Pancreas (tissue), 10 donors: ENCODE results near the gene ZP4. TPM values are rescaled to one million over a fixed set of nuclear protein-coding genes. Genes with fewer than 3 reads are reported as not detected.

Source experiments
- ATAC-seq, 4 donors: fragments of 200-7000 bp; cut with Tn5 transposase; one replicate each; pipeline versions ENCODE4 v1.8.0 to v1.9.1; 2020; ENCODE audit warnings: mild to moderate bottlenecking in 4 of 4, moderate library complexity in 4 of 4
- DNase-seq, 6 donors: peaks; one replicate each; pipeline ENCODE4 v3.0.0-alpha.2; 2020
- FAIRE-seq: peaks from 2 replicates; lab custom pipeline; 2012; peaks lifted over from hg19 to GRCh38; lab: Jason Lieb, UNC
- H3K27ac ChIP-seq, 4 donors: fragments of 200-600 bp; sonication (generic); 1 replicate in 3 of 4; 2 replicates in 1 of 4; pipeline versions ENCODE4 v1.5.0 to v1.8.0; 2020
- H3K27me3 ChIP-seq, 4 donors: fragments of 200-600 bp; one replicate each; pipeline ENCODE4 v1.8.0; 2021
- H3K36me3 ChIP-seq, 3 donors: fragments of 200-600 bp; sonication (generic) in 1 of 3; one replicate each; pipeline versions ENCODE4 v1.5.0 to v1.8.0; 2020 to 2021
- H3K4me1 ChIP-seq, 3 donors: fragments of 200-600 bp; one replicate each; pipeline ENCODE4 v1.8.0; 2021
- H3K4me3 ChIP-seq, 4 donors: fragments of 200-600 bp; sonication (generic) in 2 of 4; one replicate each; pipeline versions ENCODE4 v1.5.0 to v1.8.0; 2020 to 2021
- H3K9me3 ChIP-seq, 4 donors: fragments of 200-600 bp; one replicate each; pipeline ENCODE4 v1.8.0; 2021
- WGBS, 2 donors: extraction: QIAGEN DNeasy Blood & Tissue Kit; methylation state at CpG; one replicate each; pipeline ENCODE4 v1.1.7; 2013; 5-methylcytosine and 5-hydroxymethylcytosine counted together
- intact Hi-C, 3 donors: fragments of 100-400 bp; cut with DNase I; formaldehyde crosslinking; loops; one replicate each; pipeline versions ENCODE4 v1.11.1 to v1.14.2; 2022
- polyA plus RNA-seq, 2 donors: library from polyadenylated mRNA; stranded (reverse); fragments of 200-250 nt; gene quantifications; one replicate each; pipeline ENCODE4 v1.2.3, GENCODE V29; 2013
- total RNA-seq, 6 donors: library from RNA; stranded (reverse); fragmentation: NEBNext Ultra II Directional in 4 of 6; extraction: Animal tissue kit (Norgen Biotek cat#: 25700) in 4 of 6; gene quantifications; one replicate each; pipeline versions ENCODE4 v1.2.1 to v1.2.4, GENCODE V29; 2021 to 2023
- TF ChIP-seq, protein P1 (sequence below), 4 donors: fragments of 200-600 bp; sonication (generic) in 3 of 4; IDR thresholded peaks; one replicate each; pipeline versions ENCODE4 v1.5.0 to v1.8.0; 2021; ENCODE audit warnings: antibody characterized with exemption in 4 of 4
- donor health status: healthy with polysubstance abuse.
- donor health status: DM: no; HTN: no; CAD: no; lungs with moderate emphysema.
- donor health status: DM: no; HTN: no; CAD: no.
- donor health status: control.
- donor health status: control.
- donor health status: Bipolar disorder and iron deficiency.
- donor health status: DM: yes; HTN: yes; CAD: no.
- donor health status: DM: no; HTN: no; CAD: no.
- donor health status: DM: no; HTN: no; CAD: no.
- donor health status: DM: yes; HTN: yes; CAD: no.

The ZP4 gene, protein sequence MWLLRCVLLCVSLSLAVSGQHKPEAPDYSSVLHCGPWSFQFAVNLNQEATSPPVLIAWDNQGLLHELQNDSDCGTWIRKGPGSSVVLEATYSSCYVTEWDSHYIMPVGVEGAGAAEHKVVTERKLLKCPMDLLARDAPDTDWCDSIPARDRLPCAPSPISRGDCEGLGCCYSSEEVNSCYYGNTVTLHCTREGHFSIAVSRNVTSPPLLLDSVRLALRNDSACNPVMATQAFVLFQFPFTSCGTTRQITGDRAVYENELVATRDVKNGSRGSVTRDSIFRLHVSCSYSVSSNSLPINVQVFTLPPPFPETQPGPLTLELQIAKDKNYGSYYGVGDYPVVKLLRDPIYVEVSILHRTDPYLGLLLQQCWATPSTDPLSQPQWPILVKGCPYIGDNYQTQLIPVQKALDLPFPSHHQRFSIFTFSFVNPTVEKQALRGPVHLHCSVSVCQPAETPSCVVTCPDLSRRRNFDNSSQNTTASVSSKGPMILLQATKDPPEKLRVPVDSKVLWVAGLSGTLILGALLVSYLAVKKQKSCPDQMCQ
- total RNA-seq (not detected), polyA plus RNA-seq (not detected)

DNA sequence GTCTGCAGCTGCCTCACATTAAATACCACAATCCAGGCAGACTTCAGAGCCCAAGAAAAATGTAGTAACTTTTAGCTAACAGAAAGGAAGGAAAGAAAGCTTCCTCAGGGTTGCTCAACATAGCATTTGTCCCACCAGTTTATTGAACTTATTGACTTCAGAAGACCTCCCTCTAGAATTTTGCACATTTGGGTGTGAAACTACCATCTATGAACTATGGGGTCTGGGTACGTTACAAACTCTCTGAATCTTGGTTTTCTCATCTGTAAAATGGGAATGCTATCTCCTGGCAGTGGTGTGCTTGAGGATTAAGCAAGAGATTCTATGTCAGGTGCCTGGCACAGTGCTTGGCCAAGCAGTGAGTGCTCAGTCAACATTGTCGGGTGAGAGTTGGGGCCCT, at the start of gene ZP4:
ZP4 (minus strand) TSS at position 101 of the 400 bp plus-strand sequence. CDS start 287 bp downstream, outside the sequence.
- Histone ChIP-seq H3K27me3 (no peaks in the 10 kb centered on the region), H3K4me3 (no peak within 1 kb of the TSS), H3K9me3 (no peaks in the 10 kb centered on the region), H3K4me1 (no peaks in the 10 kb centered on the region), H3K36me3 (no peaks in the 10 kb centered on the region), H3K27ac (no peak within 1 kb of the TSS)
- DNase-seq (no peak), FAIRE-seq (no peak), ATAC-seq (no peak)
- 72 to 79% methylated on average over 2 of the region's 2 CpGs for WGBS, 2 donors
- TF ChIP-seq, protein P1, sequence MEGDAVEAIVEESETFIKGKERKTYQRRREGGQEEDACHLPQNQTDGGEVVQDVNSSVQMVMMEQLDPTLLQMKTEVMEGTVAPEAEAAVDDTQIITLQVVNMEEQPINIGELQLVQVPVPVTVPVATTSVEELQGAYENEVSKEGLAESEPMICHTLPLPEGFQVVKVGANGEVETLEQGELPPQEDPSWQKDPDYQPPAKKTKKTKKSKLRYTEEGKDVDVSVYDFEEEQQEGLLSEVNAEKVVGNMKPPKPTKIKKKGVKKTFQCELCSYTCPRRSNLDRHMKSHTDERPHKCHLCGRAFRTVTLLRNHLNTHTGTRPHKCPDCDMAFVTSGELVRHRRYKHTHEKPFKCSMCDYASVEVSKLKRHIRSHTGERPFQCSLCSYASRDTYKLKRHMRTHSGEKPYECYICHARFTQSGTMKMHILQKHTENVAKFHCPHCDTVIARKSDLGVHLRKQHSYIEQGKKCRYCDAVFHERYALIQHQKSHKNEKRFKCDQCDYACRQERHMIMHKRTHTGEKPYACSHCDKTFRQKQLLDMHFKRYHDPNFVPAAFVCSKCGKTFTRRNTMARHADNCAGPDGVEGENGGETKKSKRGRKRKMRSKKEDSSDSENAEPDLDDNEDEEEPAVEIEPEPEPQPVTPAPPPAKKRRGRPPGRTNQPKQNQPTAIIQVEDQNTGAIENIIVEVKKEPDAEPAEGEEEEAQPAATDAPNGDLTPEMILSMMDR (IDR thresholded peaks at IDR 0.05), result no peak
- intact Hi-C loops, result no loop called here

DNA sequence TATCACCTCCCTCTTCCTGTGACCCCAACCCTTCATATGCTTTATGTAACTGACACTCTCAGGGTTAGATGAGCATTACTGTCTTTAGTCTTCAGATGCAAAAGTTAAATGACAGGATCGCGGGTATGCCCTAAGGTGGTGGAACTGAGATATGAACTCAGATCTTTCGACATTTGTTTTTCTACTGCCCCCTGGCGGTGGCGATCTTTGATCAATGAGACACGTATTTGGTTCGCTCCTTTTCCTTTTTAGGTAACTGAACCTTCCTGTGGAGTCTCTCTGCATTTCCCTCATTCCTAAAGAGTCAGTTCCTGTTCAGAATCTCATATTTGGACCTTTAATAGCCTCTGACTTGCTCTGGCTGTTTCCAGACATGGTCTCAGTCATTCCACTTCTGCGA, 47.8 kb upstream of the ZP4 start:
- no peak for FAIRE-seq
- Histone ChIP-seq H3K4me1 (no peaks in the 10 kb centered on the region), H3K36me3 (no peaks in the 10 kb centered on the region), H3K27ac (no peak overlapping the region), H3K27me3 (no peaks in the 10 kb centered on the region), H3K9me3 (no peaks in the 10 kb centered on the region), H3K4me3 (no peak overlapping the region)
- DNase-seq, result no peak
- 63 to 68% methylated on average over 8 of the region's 8 CpGs for WGBS, 2 donors
- TF ChIP-seq, protein P1 (IDR thresholded peaks at IDR 0.05), result no peak
- intact Hi-C loops, result no loop called here
- ATAC-seq, result no peak

DNA sequence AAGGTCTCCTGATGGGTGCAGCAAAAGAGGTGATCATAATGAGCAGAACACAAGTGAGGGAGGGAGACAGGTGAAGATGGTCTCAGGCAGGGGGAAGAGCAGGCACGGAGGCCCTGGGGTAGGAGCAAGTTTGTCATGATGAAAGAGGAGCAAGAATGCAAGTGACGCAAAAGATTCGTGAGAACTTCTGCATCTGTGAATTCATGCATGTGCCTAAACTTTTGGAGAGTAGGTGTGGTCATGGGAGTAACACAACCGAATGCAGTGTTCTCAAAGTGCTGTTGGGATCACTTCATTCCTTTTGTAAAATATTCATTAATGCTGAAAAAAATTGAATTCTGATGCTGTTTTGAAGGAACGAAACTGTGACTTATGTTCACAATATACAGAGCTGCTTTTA, 47.3 kb upstream of the ZP4 start:
- Histone ChIP-seq H3K4me1 (no peaks in the 10 kb centered on the region), H3K27me3 (no peaks in the 10 kb centered on the region), H3K27ac (no peak overlapping the region), H3K36me3 (no peaks in the 10 kb centered on the region), H3K4me3 (no peak overlapping the region), H3K9me3 (no peaks in the 10 kb centered on the region)
- TF ChIP-seq, protein P1 (IDR thresholded peaks at IDR 0.05), result no peak
- DNase-seq (no peak), FAIRE-seq (no peak), ATAC-seq (no peak)
- WGBS, 2 donors, result 63 to 67% methylated on average over 5 of the region's 5 CpGs
- intact Hi-C loops, result no loop called here

DNA sequence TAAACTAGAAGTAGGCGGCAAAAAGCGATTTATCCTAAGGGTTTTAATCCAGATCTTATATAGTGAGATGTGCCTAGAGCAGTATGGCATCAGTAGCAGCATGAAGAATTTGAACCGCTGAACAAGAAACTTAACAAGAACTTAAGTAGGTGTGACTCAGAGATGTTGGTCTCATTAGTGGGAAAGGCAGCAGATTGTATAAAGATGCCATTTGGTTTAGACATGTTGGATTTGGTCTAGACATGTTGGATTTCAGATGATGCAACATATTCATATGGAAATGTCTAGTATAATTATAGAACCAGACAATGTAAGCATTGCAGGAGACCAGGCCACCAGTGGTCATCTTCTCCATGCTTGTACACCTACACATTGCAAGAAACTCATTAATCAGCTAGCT, 42.1 kb upstream of the ZP4 start:
- intact Hi-C loops, result no loop called here
- Histone ChIP-seq H3K4me1 (no peaks in the 10 kb centered on the region), H3K36me3 (no peaks in the 10 kb centered on the region), H3K27me3 (no peaks in the 10 kb centered on the region), H3K9me3 (no peaks in the 10 kb centered on the region), H3K27ac (no peak overlapping the region), H3K4me3 (no peak overlapping the region)
- ATAC-seq (no peak), FAIRE-seq (no peak), DNase-seq (no peak)
- TF ChIP-seq, protein P1 (IDR thresholded peaks at IDR 0.05), result no peak
- 90 to 95% methylated on average over 3 of the region's 3 CpGs for WGBS, 2 donors

DNA sequence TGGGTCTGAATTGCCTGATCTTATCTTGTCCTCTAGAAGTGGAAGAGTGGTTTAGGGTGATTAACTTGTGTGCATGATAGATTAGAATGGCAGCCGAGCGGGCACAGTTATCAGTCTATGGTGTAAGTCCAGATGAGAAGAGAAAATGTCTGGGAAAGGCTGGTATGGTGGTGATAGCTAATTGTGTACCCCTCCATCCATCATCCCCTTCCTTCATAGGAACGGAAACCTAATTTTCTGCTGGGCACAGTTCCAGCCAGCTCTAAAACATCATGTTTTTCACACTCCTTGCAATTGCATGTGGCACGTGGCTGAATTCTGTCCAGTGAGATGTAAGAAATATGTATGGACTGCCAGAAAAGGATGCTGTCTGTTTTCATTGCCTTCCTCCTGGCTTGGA, 40.9 kb upstream of the ZP4 start:
- no peaks in the 10 kb centered on the region for H3K9me3 ChIP-seq
- FAIRE-seq (no peak), DNase-seq (no peak), ATAC-seq (no peak)
- H3K36me3 ChIP-seq, result no peaks in the 10 kb centered on the region
- no peaks in the 10 kb centered on the region for H3K27me3 ChIP-seq
- TF ChIP-seq, protein P1 (IDR thresholded peaks at IDR 0.05), result no peak
- no peaks in the 10 kb centered on the region for H3K4me1 ChIP-seq
- H3K27ac ChIP-seq, result no peak overlapping the region
- intact Hi-C loops, result no loop called here
- H3K4me3 ChIP-seq, result no peak overlapping the region
- WGBS, 2 donors, result 61 to 66% methylated on average over 4 of the region's 4 CpGs
